BE2C (cell line): ENCODE measurements around the gene ADAM8.

ENCODE experiments used
- DNase-seq: peaks from one replicate; pipeline ENCODE4 v3.0.0-alpha.2; 2020
- H3K27me3 ChIP-seq: fragments of 250-450 bp; sonication (Bioruptor Pico); 2 replicates; pipeline ENCODE4 v1.5.1; 2020; ENCODE audit warnings: mild to moderate bottlenecking
- H3K36me3 ChIP-seq: fragments of 250-450 bp; sonication (Bioruptor Pico); 2 replicates; pipeline ENCODE4 v1.5.1; 2020; ENCODE audit warnings: mild to moderate bottlenecking
- H3K4me1 ChIP-seq: fragments of 250-450 bp; sonication (Bioruptor Pico); 2 replicates; pipeline ENCODE4 v1.5.1; 2020
- H3K4me3 ChIP-seq: 2 replicates; pipeline ENCODE4 v1.5.1; 2011; ENCODE audit warnings: low read depth, low read length
- H3K9me3 ChIP-seq: fragments of 250-450 bp; sonication (Bioruptor Pico); 2 replicates; pipeline ENCODE4 v1.5.1; 2020
- TF ChIP-seq, protein P1 (sequence below): IDR thresholded peaks from 2 replicates; pipeline ENCODE4 v1.5.1; 2012; ENCODE audit warnings: mild to moderate bottlenecking, low read depth, low read length

ADAM8 gene

DNA sequence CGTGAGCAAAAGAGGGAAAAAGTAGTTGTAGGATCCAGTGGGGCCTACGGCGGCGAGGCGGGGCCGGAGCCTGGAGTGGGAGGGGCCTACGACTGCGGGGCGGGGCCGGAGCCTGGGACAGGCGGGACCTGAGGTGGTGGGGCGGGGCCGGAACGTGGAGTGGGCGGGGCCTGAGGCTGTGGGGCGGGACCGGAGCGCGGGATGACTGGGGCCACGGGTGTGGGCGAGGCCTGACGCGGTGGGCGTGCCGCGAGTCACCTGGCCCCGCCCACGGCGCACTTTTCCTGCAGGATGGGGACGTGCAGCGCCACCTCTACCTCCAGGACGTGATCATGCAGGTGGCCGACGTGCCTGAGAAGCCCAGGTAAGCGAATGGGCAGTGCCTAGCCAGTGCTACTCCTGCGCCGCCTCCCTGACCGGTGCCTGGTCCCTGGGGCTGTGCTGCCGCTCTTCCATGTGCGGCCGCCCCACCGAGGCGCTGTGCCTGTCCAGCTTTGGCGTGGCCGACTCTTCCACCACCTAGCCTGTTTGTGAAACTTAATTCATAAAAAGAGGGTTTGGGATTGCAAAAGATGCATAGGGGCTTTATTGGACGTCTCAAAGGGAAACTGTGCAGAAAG is 32.5 kb upstream of the ADAM8 start:
- peak; percentile 94 for DNase-seq
- Histone ChIP-seq H3K27me3 (no peaks in the 10 kb centered on the region; the same call in 1 of the 2 replicates), H3K4me1 (peaks cover 5% of the 10 kb centered on the region), H3K36me3 (peaks cover 18% of the 10 kb centered on the region), H3K4me3 (peak overlapping the region; percentile 94), H3K9me3 (no peaks in the 10 kb centered on the region)
- TF ChIP-seq, protein P1, sequence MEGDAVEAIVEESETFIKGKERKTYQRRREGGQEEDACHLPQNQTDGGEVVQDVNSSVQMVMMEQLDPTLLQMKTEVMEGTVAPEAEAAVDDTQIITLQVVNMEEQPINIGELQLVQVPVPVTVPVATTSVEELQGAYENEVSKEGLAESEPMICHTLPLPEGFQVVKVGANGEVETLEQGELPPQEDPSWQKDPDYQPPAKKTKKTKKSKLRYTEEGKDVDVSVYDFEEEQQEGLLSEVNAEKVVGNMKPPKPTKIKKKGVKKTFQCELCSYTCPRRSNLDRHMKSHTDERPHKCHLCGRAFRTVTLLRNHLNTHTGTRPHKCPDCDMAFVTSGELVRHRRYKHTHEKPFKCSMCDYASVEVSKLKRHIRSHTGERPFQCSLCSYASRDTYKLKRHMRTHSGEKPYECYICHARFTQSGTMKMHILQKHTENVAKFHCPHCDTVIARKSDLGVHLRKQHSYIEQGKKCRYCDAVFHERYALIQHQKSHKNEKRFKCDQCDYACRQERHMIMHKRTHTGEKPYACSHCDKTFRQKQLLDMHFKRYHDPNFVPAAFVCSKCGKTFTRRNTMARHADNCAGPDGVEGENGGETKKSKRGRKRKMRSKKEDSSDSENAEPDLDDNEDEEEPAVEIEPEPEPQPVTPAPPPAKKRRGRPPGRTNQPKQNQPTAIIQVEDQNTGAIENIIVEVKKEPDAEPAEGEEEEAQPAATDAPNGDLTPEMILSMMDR: no peak

DNA sequence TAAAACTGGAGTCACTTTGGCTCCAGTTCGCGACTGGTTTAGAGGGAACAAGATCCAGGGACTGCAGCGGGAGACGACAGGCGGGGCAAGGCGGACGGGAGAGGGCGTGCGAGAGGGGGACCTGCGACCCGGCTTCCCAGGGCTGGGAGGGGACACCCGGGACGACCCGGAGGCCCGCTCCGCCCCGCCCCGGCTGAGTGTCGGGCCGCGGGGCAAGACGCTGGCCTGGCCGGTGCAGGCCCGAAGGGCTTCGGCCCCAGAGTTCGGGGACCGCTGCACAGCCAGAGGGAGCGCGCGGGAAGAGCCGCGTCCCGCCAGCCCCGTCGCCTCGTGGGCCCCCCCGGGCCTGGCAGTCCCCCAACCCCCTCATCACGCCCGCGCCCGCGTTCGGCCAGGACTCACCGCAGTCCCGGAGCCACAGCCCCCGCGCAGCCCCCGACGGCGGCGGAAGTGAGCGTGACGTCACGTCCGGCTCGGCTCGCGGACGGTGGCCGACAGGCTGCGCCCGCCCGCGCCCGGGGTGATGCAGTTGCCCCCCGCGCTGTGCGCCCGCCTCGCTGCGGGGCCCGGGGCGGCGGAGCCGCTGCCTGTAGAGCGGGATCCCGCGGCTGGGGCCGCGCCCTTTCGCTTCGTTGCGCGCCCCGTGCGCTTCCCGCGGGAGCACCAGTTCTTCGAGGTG is 31.9 kb upstream of the ADAM8 start, which contains the start of the genes TUBGCP2 and ZNF511:
TUBGCP2 (minus strand) TSS at position 452 of the 679 bp plus-strand sequence. CDS start 5,931 bp downstream, outside the sequence.
ZNF511 (plus strand) TSS at position 494 of the 679 bp plus-strand sequence; CDS start at position 524, 30 bp downstream.
- TF ChIP-seq, protein P1: 0 out of 2 replicates have a peak, but pooled peaks have one; percentile 10
- Histone ChIP-seq H3K27me3 (no peaks in the 10 kb centered on the region; the same call in 1 of the 2 replicates), H3K36me3 (peaks cover 18% of the 10 kb centered on the region)

DNA sequence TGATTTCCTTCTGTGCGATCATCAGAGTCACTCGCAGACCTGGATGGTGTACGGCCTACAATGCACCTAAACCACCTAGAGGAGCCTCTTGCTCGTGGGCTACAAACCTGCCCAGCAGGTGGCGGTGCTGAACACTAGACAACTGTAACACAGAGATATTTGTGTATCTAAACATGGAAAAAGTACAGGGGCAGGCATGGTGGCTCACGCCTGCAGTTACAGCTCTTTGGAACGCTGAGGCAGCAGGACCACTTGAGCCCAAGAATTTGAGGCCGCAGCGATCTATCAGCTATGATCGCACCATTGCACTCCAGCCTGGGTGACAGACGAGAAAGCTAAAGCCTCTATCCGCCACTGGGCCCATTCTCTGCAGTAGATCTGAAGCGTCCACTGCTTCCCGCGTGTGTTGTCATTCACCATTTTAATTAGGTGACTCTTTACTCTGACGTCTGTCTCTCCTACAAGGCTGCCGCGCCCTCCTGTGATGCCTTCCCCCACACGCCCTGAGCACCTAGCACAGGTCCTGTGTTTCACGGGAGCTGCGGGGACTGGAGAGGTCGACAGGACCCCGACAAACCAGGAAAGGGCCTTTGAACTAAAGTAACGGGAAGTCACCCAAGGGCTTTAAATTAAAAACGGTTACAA is 31.2 kb upstream of the ADAM8 start:
- Histone ChIP-seq H3K9me3 (no peaks in the 10 kb centered on the region), H3K4me3 (peak overlapping the region; percentile 94), H3K4me1 (peaks cover 3% of the 10 kb centered on the region), H3K27me3 (no peaks in the 10 kb centered on the region; the same call in 1 of the 2 replicates), H3K36me3 (peaks cover 18% of the 10 kb centered on the region)
- TF ChIP-seq, protein P1: peak; percentile 79
- peak; percentile 78 for DNase-seq

More for the DNA sequence above, 31.9 kb upstream of the ADAM8 start, which contains the start of the genes TUBGCP2 and ZNF511:
- peaks cover 3% of the 10 kb centered on the region for H3K4me1 ChIP-seq
- DNase-seq: peak; percentile 85
- no peaks in the 10 kb centered on the region for H3K9me3 ChIP-seq
- H3K4me3 ChIP-seq: peak within 1 kb of the TSS; percentile 94

DNA sequence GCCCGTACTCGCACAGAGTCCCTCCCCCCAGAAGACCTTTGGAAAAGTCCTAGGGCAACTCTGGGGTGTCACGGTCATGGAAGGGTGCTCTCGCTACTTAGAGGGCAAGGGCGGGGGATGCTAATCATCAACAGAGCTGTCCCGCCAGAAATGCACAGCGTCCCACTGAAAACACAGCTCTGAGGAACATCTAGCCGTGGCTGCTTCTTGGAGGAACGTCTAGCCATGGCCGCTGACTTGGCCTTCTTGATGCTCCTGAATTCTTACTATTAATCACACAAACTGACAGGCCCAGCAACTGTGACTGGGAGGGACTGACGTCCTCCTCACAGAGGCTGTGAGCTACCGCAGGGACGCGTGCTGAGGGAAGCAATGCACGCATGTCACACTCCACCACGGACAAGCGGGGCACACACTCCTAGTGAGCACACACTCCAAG is 30.3 kb upstream of the ADAM8 start:
- Histone ChIP-seq H3K36me3 (peaks cover 18% of the 10 kb centered on the region), H3K4me1 (peaks cover 3% of the 10 kb centered on the region), H3K27me3 (no peaks in the 10 kb centered on the region; the same call in 1 of the 2 replicates), H3K4me3 (no peak overlapping the region), H3K9me3 (no peaks in the 10 kb centered on the region)
- TF ChIP-seq, protein P1: no peak
- no peak for DNase-seq

DNA sequence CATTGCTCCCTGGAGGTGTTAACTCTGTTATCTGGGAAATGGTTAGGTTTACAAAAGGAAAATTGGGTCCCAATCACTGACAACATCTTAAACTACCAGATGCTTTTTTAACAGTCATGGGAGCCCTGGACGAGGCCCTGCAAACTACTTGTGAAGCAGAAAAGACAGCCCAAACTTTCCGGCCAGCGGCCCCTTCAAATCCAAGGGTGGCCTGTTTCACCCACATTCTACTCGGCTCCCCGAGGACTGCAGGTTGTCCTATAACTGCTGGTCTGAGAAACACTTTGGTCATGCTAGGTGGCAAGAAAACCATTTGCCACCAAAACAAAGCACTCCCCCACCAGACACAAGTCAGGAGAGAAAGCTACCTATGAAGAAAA is 29.4 kb upstream of the ADAM8 start:
- Histone ChIP-seq H3K4me3 (no peak overlapping the region), H3K36me3 (peaks cover 18% of the 10 kb centered on the region)
- TF ChIP-seq, protein P1: no peak

More for the DNA sequence above, 29.4 kb upstream of the ADAM8 start:
- H3K27me3 ChIP-seq: no peaks in the 10 kb centered on the region; the same call in 1 of the 2 replicates
- no peaks in the 10 kb centered on the region for H3K9me3 ChIP-seq
- no peak for DNase-seq
- H3K4me1 ChIP-seq: peaks cover 3% of the 10 kb centered on the region
